Measurements from ENCODE around the gene PTPN12. TPM values are rescaled to one million over a fixed set of nuclear protein-coding genes. Genes with fewer than 3 reads are reported as not detected.

PTPN12 gene
- total RNA-seq, 4 donors from 2014 or later = 58.5 to 72.6 (median 71.0) TPM

- no peaks in the 10 kb centered on the region for H3K36me3 ChIP-seq
- intact Hi-C loops (cut with DNase I) = no loop called here
- no peak for TF ChIP-seq POLR2A (IDR thresholded peaks at IDR 0.05)
- TF ChIP-seq, protein P1, sequence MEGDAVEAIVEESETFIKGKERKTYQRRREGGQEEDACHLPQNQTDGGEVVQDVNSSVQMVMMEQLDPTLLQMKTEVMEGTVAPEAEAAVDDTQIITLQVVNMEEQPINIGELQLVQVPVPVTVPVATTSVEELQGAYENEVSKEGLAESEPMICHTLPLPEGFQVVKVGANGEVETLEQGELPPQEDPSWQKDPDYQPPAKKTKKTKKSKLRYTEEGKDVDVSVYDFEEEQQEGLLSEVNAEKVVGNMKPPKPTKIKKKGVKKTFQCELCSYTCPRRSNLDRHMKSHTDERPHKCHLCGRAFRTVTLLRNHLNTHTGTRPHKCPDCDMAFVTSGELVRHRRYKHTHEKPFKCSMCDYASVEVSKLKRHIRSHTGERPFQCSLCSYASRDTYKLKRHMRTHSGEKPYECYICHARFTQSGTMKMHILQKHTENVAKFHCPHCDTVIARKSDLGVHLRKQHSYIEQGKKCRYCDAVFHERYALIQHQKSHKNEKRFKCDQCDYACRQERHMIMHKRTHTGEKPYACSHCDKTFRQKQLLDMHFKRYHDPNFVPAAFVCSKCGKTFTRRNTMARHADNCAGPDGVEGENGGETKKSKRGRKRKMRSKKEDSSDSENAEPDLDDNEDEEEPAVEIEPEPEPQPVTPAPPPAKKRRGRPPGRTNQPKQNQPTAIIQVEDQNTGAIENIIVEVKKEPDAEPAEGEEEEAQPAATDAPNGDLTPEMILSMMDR (IDR thresholded peaks at IDR 0.05) = no peak
- H3K27me3 ChIP-seq = no peaks in the 10 kb centered on the region
- H3K27ac ChIP-seq = no peak overlapping the region
- H3K9me3 ChIP-seq = no peaks in the 10 kb centered on the region
- no peak overlapping the region for H3K4me3 ChIP-seq (replicated peaks in 1 of 3)
- no peak for DNase-seq
- peaks cover 0 to 1% of the 10 kb centered on the region in 2 donors for H3K4me1 ChIP-seq
These were observed 12.4 kb upstream of the PTPN12 start for GRCh38 chr7:77524731-77525130.

DNA sequence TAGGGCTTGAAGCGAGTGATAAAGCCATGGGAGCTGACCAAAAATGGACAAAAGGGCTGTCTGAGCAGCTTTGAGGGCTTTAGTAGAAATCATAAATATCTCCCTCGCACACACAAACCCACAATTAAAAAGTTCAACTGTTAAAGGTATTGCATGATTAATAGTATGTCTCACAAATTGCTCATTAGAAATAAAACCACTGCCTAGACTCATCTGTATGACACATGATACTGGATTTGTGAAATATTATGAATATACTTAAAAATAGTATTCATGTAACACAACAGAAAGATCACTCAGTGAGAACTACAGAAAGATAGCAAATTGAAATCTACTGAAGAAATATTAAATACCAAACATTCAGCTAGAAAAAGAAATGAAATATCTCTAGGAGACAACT lies 11.9 kb upstream of the PTPN12 start:
- Histone ChIP-seq H3K9me3 (no peaks in the 10 kb centered on the region), H3K27me3 (no peaks in the 10 kb centered on the region), H3K4me3 (replicated peaks in 1 of 3) (no peak overlapping the region), H3K27ac (no peak overlapping the region), H3K4me1 (no peaks in the 10 kb centered on the region), H3K36me3 (no peaks in the 10 kb centered on the region)
- WGBS, 2 donors = 95 to 98% methylated on average over 2 of the region's 2 CpGs
- no peak for TF ChIP-seq POLR2A (IDR thresholded peaks at IDR 0.05)
- TF ChIP-seq, protein P1 (IDR thresholded peaks at IDR 0.05) = no peak
- DNase-seq = no peak
- intact Hi-C loops (cut with DNase I) = no loop called here

DNA sequence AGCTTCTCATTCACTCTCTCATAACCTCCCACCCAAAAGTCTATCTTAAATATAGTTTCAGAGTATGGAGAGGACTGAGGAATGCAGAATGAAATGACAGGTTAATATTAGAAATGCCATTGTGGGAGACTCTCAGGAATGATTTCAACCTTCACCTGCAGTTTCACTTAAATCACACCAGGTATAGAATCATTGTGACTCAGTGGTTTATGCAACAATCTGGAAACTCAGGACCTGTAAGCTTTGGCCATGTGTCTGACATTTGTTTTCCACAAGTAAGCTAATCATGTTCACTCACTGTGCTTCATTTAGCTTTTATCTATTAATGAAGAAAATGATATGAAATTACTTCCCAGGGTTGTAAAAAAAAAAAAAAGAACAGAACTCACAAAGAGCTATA lies 8.7 kb upstream of the PTPN12 start:
- no peaks in the 10 kb centered on the region for H3K4me1 ChIP-seq
- no peak overlapping the region for H3K27ac ChIP-seq
- H3K27me3 ChIP-seq = no peaks in the 10 kb centered on the region
- no peaks in the 10 kb centered on the region for H3K9me3 ChIP-seq
- intact Hi-C loops (cut with DNase I) = no loop called here
- TF ChIP-seq POLR2A (IDR thresholded peaks at IDR 0.05) = no peak
- TF ChIP-seq, protein P1 (IDR thresholded peaks at IDR 0.05) = no peak
- DNase-seq = no peak
- no peak overlapping the region for H3K4me3 ChIP-seq (replicated peaks in 1 of 3)
- H3K36me3 ChIP-seq = no peaks in the 10 kb centered on the region

DNA sequence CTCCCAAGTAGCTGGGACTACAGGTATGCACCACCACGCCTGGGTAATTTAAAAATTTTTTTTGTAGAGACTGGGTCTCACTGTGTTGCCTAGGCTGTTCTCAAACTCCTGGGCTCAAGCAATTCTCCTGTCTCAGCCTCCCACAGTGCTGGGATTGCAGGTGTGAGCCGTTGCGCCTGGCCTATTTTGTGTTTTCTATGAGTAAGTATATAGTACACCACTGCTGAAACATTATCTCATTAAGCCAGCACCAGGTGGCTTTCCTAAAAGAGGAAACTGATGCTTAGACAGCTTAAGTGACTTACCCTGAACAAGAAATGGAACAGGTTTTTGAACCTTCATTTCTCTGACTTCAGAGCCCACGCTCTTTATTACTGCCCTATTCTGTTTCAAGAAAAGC lies 7.8 kb upstream of the PTPN12 start:
- no peak for TF ChIP-seq POLR2A (IDR thresholded peaks at IDR 0.05)
- TF ChIP-seq, protein P1 (IDR thresholded peaks at IDR 0.05) = no peak
- 96 to 97% methylated on average over 4 of the region's 4 CpGs for WGBS, 2 donors

GRCh38 chr7:77531038-77531437 lies 6.1 kb upstream of the PTPN12 start:
- intact Hi-C loops (cut with DNase I) = loop anchor here (10.0 kb wide), 1 partner anchor 76 kb away; no protein-coding TSS in a partner anchor
- WGBS, 2 donors = 73 to 82% methylated on average over 2 of the region's 2 CpGs

More for the DNA sequence above, 7.8 kb upstream of the PTPN12 start:
- no peak for DNase-seq
- Histone ChIP-seq H3K36me3 (no peaks in the 10 kb centered on the region), H3K27ac (no peak overlapping the region), H3K4me1 (no peaks in the 10 kb centered on the region), H3K9me3 (no peaks in the 10 kb centered on the region), H3K4me3 (replicated peaks in 1 of 3) (no peak overlapping the region), H3K27me3 (no peaks in the 10 kb centered on the region)
- intact Hi-C loops (cut with DNase I) = no loop called here

More at GRCh38 chr7:77531038-77531437, 6.1 kb upstream of the PTPN12 start:
- Histone ChIP-seq H3K27me3 (no peaks in the 10 kb centered on the region), H3K9me3 (no peaks in the 10 kb centered on the region), H3K4me3 (replicated peaks in 1 of 3) (no peak overlapping the region), H3K4me1 (no peaks in the 10 kb centered on the region), H3K36me3 (no peaks in the 10 kb centered on the region), H3K27ac (no peak overlapping the region)
- DNase-seq = no peak
- TF ChIP-seq, protein P1 (IDR thresholded peaks at IDR 0.05) = no peak
- no peak for TF ChIP-seq POLR2A (IDR thresholded peaks at IDR 0.05)
